Epithelial cell of prostate (primary cell): Measurements from ENCODE around the gene MACC1.

Experiments
- DNase-seq: peaks from one replicate; pipeline ENCODE4 v3.0.0-alpha.2; 2011; ENCODE audit warnings: low read depth, low spot score
- H3K27ac ChIP-seq: fragments of 450-650 bp; 2 replicates; pipeline ENCODE4 v1.5.1; 2017; ENCODE audit warnings: mild to moderate bottlenecking

Gene MACC1

GRCh38 chr7:20232848-20233247 lies 15.7 kb upstream of the MACC1 start:
- no peak for DNase-seq
- H3K27ac ChIP-seq: no peak overlapping the region

- DNase-seq: no peak
- H3K27ac ChIP-seq: no peak overlapping the region
Measured at GRCh38 chr7:20229646-20230500, 12.7 kb upstream of the MACC1 start.

GRCh38 chr7:20229081-20229480 lies 11.9 kb upstream of the MACC1 start:
- DNase-seq: no peak
- H3K27ac ChIP-seq: no peak overlapping the region

DNA sequence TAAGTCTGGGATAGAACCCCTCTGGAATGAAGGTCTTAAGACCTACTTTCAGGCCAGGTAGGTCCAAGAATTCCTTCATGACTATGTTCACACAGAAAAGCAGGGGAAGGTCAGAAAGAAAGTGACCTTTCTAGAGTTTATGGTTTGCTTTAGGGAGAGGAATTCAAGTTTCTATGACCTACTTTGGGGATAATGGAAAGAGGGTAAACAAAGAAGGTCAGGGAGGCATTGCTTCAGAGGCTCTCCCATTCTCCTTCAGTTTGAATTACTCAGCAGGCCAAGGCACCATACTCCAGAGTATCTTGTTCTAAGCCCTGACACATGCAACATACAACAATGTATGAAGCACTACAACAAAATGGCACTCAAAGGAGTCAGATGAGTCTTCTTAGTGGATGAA lies 11.5 kb upstream of the MACC1 start:
- DNase-seq: no peak
- no peak overlapping the region for H3K27ac ChIP-seq

GRCh38 chr7:20227291-20227795 lies 10.2 kb upstream of the MACC1 start:
- DNase-seq: no peak

DNA sequence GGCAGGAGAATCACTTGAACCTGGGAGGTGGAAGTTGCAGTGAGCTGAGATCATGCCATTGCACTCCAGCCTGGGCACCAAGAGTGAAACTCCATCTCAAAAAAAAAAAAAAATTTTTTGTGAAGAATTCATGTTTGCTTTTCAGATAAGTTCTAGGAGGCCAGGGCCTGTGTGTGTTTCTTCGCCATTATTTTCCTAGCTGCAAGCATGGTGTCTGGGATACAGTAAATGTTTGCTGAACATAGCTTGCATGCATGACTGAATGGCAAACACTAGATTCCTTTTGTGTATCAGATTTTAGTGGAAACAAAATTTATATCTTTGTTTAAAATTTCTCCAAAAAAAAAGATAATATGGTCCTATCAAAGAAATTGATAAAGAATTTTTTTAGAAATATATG lies 9.7 kb upstream of the MACC1 start:
- H3K27ac ChIP-seq: no peak overlapping the region
- DNase-seq: no peak

More at GRCh38 chr7:20227291-20227795, 10.2 kb upstream of the MACC1 start:
- H3K27ac ChIP-seq: no peak overlapping the region

GRCh38 chr7:20225384-20225783 lies 8.2 kb upstream of the MACC1 start:
- H3K27ac ChIP-seq: no peak overlapping the region
- no peak for DNase-seq

- no peak for DNase-seq
- H3K27ac ChIP-seq: no peak overlapping the region
Measured at GRCh38 chr7:20224025-20224424, 6.8 kb upstream of the MACC1 start.

- H3K27ac ChIP-seq: no peak overlapping the region
- no peak for DNase-seq
Measured at GRCh38 chr7:20223356-20223755, 6.2 kb upstream of the MACC1 start.

DNA sequence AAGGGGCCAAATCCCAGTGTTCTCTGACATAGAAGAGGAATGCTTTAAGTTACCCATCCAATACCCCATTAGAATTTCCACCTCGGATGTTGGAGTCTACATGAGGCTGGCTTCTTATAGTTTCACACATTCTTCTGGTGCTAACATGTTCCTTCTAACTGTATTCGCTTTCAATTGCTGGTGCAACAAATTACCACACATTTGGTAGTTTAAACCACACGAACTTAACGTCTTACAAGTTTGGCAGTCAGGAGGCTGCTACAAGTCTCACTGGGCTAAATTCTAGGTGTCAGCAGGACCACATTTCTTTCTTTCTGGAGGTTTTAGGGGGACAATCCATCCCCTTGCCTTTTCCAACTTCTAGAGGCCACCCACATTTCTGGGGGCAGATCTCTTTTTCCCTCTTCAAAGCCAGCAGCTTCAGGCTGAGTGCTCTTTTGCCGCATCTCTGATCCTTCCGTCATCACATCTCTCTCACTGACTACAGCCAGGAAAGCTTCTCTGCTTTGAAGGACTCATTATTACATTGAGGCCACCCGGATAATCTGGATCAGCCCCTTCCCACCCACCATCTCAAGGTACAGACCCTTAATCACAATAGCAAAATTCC lies 5.1 kb upstream of the MACC1 start:
- DNase-seq: no peak
- H3K27ac ChIP-seq: no peak overlapping the region

DNA sequence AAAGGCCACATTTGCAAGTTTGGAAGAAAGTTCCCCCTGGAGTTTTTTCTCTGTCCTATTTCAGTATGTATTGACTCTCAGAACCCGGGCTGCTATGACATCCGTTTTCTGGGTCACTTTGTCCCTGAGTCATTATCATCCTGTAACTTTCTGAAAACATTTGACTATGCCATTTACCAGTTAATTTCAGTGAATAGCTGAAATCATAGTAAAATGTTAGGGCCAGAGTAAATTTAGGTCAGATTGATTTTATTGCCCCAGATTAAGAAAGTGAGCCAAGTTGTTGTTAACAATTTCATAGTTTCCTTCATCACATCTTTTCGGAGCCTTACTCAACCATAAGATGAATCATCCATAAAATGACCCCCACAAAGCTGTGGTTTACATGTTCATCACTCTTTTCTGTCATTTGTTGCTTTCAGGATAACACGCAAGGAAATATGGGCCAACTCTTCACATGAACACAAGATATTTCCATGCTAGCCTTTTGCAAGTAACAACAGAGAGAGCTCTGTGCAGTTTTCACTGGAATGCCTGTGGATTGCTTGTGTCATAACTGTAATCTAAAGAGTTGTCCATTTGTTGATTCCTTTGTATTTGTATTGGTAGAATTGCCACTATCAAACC lies 3.9 kb upstream of the MACC1 start:
- no peak for DNase-seq
- peak overlapping the region; percentile 96 for H3K27ac ChIP-seq

DNA sequence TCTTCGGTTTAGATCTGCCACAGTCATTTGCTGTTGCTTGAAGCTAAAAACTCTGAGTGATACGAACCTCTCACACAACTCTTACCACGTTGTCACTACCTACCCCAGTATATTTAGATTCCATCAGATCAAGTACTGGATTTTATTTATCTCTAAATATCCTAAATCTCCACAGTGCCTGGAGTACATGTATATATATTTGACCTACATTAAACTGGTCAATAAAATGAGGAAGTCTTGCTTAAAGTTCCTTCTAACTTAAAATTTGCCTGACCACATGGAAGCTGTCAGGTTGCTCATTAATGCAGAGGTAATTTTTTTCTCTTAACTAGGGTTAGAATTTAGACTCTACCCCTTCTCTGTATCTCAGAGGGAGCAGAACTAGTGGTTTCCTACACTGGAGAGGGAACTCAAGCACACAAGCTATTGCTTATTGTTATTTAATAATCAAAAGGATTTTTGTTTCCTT lies 3.1 kb upstream of the MACC1 start:
- H3K27ac ChIP-seq: peak overlapping the region; percentile 96
- no peak for DNase-seq

- H3K27ac ChIP-seq: peak overlapping the region; percentile 96
- peak; percentile 87 for DNase-seq
Measured at GRCh38 chr7:20219446-20220292, 2.5 kb upstream of the MACC1 start.

DNA sequence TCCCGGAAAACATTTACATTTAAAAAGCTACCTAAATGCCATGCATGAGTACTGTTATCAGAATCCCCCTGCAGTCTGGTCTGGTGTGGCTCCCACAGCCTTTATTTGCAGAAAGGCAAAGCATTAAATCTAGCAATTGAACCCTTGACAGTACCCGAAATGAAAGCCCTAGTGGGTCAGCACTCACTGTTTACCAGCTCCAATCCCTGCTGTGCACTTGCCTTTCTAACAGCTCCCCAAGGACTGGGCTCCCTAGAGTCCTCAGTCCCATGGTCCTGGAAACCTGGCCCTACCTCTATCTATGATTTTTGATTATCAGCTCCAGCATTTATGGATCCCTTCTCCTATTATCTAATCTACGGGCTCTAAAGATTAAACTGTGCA lies 1.9 kb upstream of the MACC1 start:
- H3K27ac ChIP-seq: peak overlapping the region; percentile 96
- DNase-seq: no peak

DNA sequence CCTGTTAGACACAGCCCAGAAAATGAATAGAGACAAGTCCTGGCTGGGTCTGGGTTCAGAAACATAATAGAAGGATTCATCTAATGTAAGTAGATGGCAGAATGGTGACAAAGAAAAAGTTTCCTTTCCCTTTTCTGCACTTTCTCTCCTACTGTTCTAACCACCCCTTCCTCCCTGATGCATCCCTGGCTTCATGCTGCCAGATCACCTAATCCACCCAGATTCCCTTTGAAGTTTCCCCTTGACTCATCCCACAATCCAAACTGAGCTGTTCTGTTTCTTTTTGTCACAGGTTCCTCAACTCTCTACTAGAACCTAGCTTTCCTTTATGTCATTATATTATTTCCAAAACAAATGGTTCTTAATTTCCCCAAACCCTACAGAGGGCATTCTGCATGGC lies 1.1 kb upstream of the MACC1 start:
- H3K27ac ChIP-seq: peak overlapping the region; percentile 96
- no peak for DNase-seq

GRCh38 chr7:20216406-20217036 lies 663 bp downstream of the MACC1 start:
- H3K27ac ChIP-seq: peak overlapping the region; percentile 96
- no peak for DNase-seq

DNA sequence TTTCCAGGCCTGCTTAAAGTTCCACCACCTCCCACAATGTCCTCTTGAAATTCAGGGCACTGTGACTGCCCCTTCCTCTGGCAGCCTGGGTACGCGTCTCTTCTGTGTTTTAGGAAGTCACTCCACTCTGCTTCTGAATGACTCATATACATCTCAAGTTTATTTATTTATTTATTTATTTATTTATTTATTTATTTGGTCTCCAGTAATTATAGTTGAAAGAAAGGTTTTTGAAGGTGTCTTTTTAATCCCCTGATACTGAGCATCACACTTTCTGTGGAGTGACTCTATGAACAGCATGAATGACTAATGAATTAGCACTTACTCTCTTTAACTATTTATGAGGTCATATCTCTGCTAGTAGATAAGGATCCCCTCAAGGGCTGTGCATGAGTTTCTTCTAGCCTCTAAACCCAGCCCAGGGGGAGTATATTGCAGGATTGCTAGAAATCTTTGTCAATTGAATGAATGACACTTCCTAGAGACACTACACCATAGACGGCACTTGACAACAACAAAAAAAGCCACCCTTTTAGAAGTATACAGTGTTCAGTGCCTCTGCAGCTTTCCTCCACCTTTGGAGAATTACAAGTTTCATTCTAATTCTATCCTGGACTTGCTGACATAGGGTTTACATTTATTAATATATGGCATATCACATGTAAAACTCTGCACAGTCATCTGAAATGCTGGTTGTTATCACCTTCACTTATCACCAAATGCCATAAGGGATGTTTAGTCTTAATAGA lies 2.1 kb downstream of the MACC1 start:
- DNase-seq: no peak
- H3K27ac ChIP-seq: peak overlapping the region; percentile 96

GRCh38 chr7:20214132-20214531 lies 3.1 kb downstream of the MACC1 start:
- H3K27ac ChIP-seq: peak overlapping the region; percentile 96
- no peak for DNase-seq

DNA sequence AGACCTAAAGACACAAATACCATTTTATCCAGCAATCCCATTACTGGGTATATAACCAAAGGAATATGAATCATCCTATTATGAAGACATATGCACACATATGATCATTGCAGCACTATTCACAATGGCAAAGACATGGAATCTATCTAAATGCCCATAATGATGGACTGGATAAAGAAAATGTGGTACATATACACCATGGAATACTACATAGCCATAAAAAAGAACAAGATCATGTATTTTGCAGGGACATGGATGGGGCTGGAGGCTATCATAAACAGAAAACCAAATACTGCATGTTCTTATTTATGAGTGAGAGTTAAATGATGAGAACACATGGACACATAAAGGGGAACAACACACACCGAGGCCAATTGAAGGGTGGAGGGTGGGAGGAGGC lies 3.8 kb downstream of the MACC1 start:
- DNase-seq: no peak
- H3K27ac ChIP-seq: no peak overlapping the region
